GM23338 (cell line): ENCODE measurements around the gene NHEJ1. TPM values are rescaled to one million over a fixed set of nuclear protein-coding genes. Genes with fewer than 3 reads are reported as not detected.

ENCODE experiments used
- ATAC-seq: fragments of 200-7000 bp; cut with Tn5 transposase; 3 replicates; pipeline ENCODE4 v1.9.1; 2020
- DNase-seq: peaks from one replicate; pipeline ENCODE4 v3.0.0-alpha.2; 2015; ENCODE audit warnings: low spot score
- H2AFZ ChIP-seq: fragments of 200-600 bp; sonication (generic); 2 replicates; pipeline ENCODE4 v1.8.0; 2016; ENCODE audit warnings: antibody characterized with exemption, mild to moderate bottlenecking, moderate library complexity
- H3F3A ChIP-seq: fragments of 200-600 bp; sonication (generic); replicated peaks from 2 replicates; pipeline ENCODE4 v1.8.0; 2017; ENCODE audit warnings: antibody characterized with exemption, mixed run types, low read depth
- H3K27ac ChIP-seq: fragments of 200-600 bp; sonication (generic); 2 replicates; pipeline ENCODE4 v1.6.1; 2016; ENCODE audit warnings: low read depth
- H3K27me3 ChIP-seq: fragments of 200-600 bp; sonication (generic); 2 replicates; pipeline ENCODE4 v1.8.0; 2016; ENCODE audit warnings: mild to moderate bottlenecking, mixed run types, moderate library complexity; ENCODE audit not compliant: insufficient read depth
- H3K36me3 ChIP-seq: fragments of 200-600 bp; sonication (generic); 2 replicates; pipeline ENCODE4 v1.8.0; 2016; ENCODE audit warnings: mild to moderate bottlenecking; ENCODE audit not compliant: insufficient read depth
- H3K4me1 ChIP-seq: fragments of 200-600 bp; sonication (generic); 2 replicates; pipeline ENCODE4 v1.8.0; 2016; ENCODE audit warnings: mild to moderate bottlenecking, moderate library complexity; ENCODE audit not compliant: insufficient read depth
- H3K4me2 ChIP-seq: fragments of 200-600 bp; sonication (generic); 2 replicates; pipeline ENCODE4 v1.7.1; 2017; ENCODE audit warnings: mixed run types
- H3K4me3 ChIP-seq: fragments of 200-600 bp; sonication (generic); 2 replicates; pipeline ENCODE4 v1.6.1; 2016; ENCODE audit warnings: mixed run types
- H3K79me2 ChIP-seq: fragments of 200-600 bp; sonication (generic); replicated peaks from 2 replicates; pipeline ENCODE4 v1.8.0; 2017; ENCODE audit warnings: mild to moderate bottlenecking; ENCODE audit not compliant: insufficient read depth
- H3K9me2 ChIP-seq: fragments of 200-600 bp; sonication (generic); 2 replicates; pipeline ENCODE4 v1.8.0; 2017; ENCODE audit not compliant: insufficient read depth
- H4K20me1 ChIP-seq: fragments of 200-600 bp; sonication (generic); replicated peaks from 2 replicates; pipeline ENCODE4 v1.8.0; 2017; ENCODE audit warnings: mild to moderate bottlenecking; ENCODE audit not compliant: insufficient read depth
- H3K27ac Mint-ChIP-seq: 2 replicates; pipeline ENCODE4 v1.8.0; 2020; ENCODE audit warnings: inconsistent platforms, mild to moderate bottlenecking, moderate library complexity, mixed read lengths
- H3K27me3 Mint-ChIP-seq: 3 replicates; pipeline ENCODE4 v1.8.0; 2022; ENCODE audit warnings: low read depth, mild to moderate bottlenecking, moderate library complexity, mixed read lengths, inconsistent platforms; ENCODE audit not compliant: insufficient read depth, poor library complexity
- H3K36me3 Mint-ChIP-seq: 3 replicates; pipeline ENCODE4 v1.8.0; 2021; ENCODE audit warnings: low read depth, mild to moderate bottlenecking, inconsistent platforms, moderate library complexity, mixed read lengths
- H3K4me1 Mint-ChIP-seq: 3 replicates; pipeline ENCODE4 v1.8.0; 2020; ENCODE audit warnings: mild to moderate bottlenecking, inconsistent platforms, mixed read lengths
- H3K4me3 Mint-ChIP-seq: 3 replicates; pipeline ENCODE4 v1.8.0; 2021; ENCODE audit warnings: moderate library complexity, mild to moderate bottlenecking, inconsistent platforms, mixed read lengths
- H3K9me3 Mint-ChIP-seq: 3 replicates; pipeline ENCODE4 v1.8.0; 2020; ENCODE audit warnings: moderate library complexity, mild to moderate bottlenecking, inconsistent platforms, mixed read lengths
- CREB1 ChIP-seq: fragments of 250-450 bp; sonication (Bioruptor Pico); IDR thresholded peaks from 2 replicates; pipeline ENCODE4 v1.5.0; 2020; ENCODE audit warnings: low read depth, mild to moderate bottlenecking, moderate library complexity
- ETS1 ChIP-seq: IDR thresholded peaks from 2 replicates; pipeline ENCODE4 v1.6.1; 2016; ENCODE audit warnings: antibody characterized with exemption
- EZH2 ChIP-seq: fragments of 200-600 bp; sonication (generic); IDR thresholded peaks from one replicate; pipeline ENCODE4 v1.8.0; 2017; ENCODE audit warnings: antibody characterized with exemption, mild to moderate bottlenecking, low read depth; ENCODE audit not compliant: unreplicated experiment
- EZH2phosphoT487 ChIP-seq: fragments of 200-600 bp; sonication (generic); IDR thresholded peaks from one replicate; pipeline ENCODE4 v1.8.1; 2018; ENCODE audit warnings: antibody characterized with exemption; ENCODE audit not compliant: unreplicated experiment
- JUNB ChIP-seq: IDR thresholded peaks from one replicate; pipeline ENCODE4 v1.6.1; 2016; ENCODE audit warnings: antibody characterized with exemption; ENCODE audit not compliant: unreplicated experiment
- NANOG ChIP-seq: IDR thresholded peaks from 2 replicates; pipeline ENCODE4 v1.6.1; 2016; ENCODE audit warnings: antibody characterized with exemption, borderline replicate concordance
- POLR2AphosphoS5 ChIP-seq: IDR thresholded peaks from 2 replicates; pipeline ENCODE4 v1.6.1; 2016; ENCODE audit warnings: antibody characterized with exemption, low read depth
- REST ChIP-seq: IDR thresholded peaks from one replicate; pipeline ENCODE4 v1.6.1; 2018; ENCODE audit warnings: antibody characterized with exemption; ENCODE audit not compliant: unreplicated experiment
- STAT1 ChIP-seq: IDR thresholded peaks from one replicate; pipeline ENCODE4 v1.6.1; 2016; ENCODE audit warnings: antibody characterized with exemption; ENCODE audit not compliant: unreplicated experiment
- ZNF114 ChIP-seq: fragments of 250-450 bp; sonication (Bioruptor Pico); IDR thresholded peaks from 2 replicates; pipeline ENCODE4 v1.5.0; 2020; ENCODE audit warnings: mild to moderate bottlenecking, moderate library complexity
- ZNF331 ChIP-seq: fragments of 250-450 bp; sonication (Bioruptor Pico); IDR thresholded peaks from 2 replicates; pipeline ENCODE4 v1.5.0; 2020; ENCODE audit warnings: low read depth, mild to moderate bottlenecking, moderate library complexity
- ZNF462 ChIP-seq: fragments of 250-450 bp; sonication (Bioruptor Pico); IDR thresholded peaks from 2 replicates; pipeline ENCODE4 v1.5.0; 2020; ENCODE audit warnings: mild to moderate bottlenecking, moderate library complexity
- polyA plus RNA-seq: library from polyadenylated mRNA; unstranded; fragments of >200 nt; fragmentation: Nextera tagmentation; extraction: Ambion mirVana; gene quantifications from 2 replicates; pipeline ENCODE4 v1.2.1, GENCODE V29; 2016
- total RNA-seq: library from RNA; depleted of rRNA; stranded (reverse); fragments of >200 nt; shearing (Covaris generic); gene quantifications from 2 replicates; pipeline ENCODE4 v1.2.3, GENCODE V29; 2014

Gene NHEJ1
- total and polyA plus RNA-seq, 2 experiments from 2014 or later, result 19.6 to 30.6 TPM

- TF ChIP-seq ETS1 (no peak), ZNF331 (no peak)
Measured at GRCh38 chr2:219149667-219150066, 10.9 kb downstream of the NHEJ1 start (continued).

GRCh38 chr2:219142329-219142728 lies 18.3 kb downstream of the NHEJ1 start:
- H3F3A ChIP-seq, result no peaks in the 10 kb centered on the region
- H3K36me3 Mint-ChIP-seq, result peaks cover 20% of the 10 kb centered on the region
- H3K79me2 ChIP-seq, result no peaks in the 10 kb centered on the region
- H3K27ac ChIP-seq, result no peak overlapping the region
- no peak overlapping the region for H2AFZ ChIP-seq
- DNase-seq (no peak), ATAC-seq (no peak)
- H3K27me3 Mint-ChIP-seq, result no peaks in the 10 kb centered on the region
- H4K20me1 ChIP-seq, result peaks cover 7% of the 10 kb centered on the region; the same call in 1 of the 2 replicates
- no peaks in the 10 kb centered on the region for H3K4me1 Mint-ChIP-seq
- H3K9me2 ChIP-seq, result no peaks in the 10 kb centered on the region
- H3K27me3 ChIP-seq, result no peaks in the 10 kb centered on the region
- no peaks in the 10 kb centered on the region for H3K4me1 ChIP-seq
- no peak overlapping the region for H3K4me3 Mint-ChIP-seq
- H3K4me2 ChIP-seq, result no peak overlapping the region
- no peaks in the 10 kb centered on the region for H3K9me3 Mint-ChIP-seq
- no peak overlapping the region for H3K4me3 ChIP-seq
- no peak overlapping the region for H3K27ac Mint-ChIP-seq
- 0 out of 2 replicates have a peak, but pooled peaks cover 4% of the 10 kb centered on the region for H3K36me3 ChIP-seq
- TF ChIP-seq ZNF331, result no peak
- no peak for TF ChIP-seq CREB1 (CRISPR knock-in tag)
- no peak for TF ChIP-seq JUNB
- no peak for TF ChIP-seq POLR2AphosphoS5
- no peak for TF ChIP-seq EZH2
- no peak for TF ChIP-seq ETS1
- no peak for TF ChIP-seq REST
- no peak for TF ChIP-seq ZNF462 (CRISPR knock-in tag)
- TF ChIP-seq NANOG, result no peak
- no peak for TF ChIP-seq EZH2phosphoT487
- no peak for TF ChIP-seq ZNF114 (CRISPR knock-in tag)
- TF ChIP-seq STAT1, result no peak
